Measurements from ENCODE around the gene CHST2.
"Not testable (repeated sequence)": the region's sequence is repeated elsewhere in the genome, so short reads cannot be mapped to it uniquely, and the experiment has no call there.

Gene CHST2

GRCh38 chr3:143119009-143119914 lies at the start of gene CHST2:
TSS of gene CHST2 (plus strand) at chr3:143119771. CDS start at chr3:143120817, 1,046 bp downstream.
- peak; percentile 43 for DNase-seq

GRCh38 chr3:143070977-143071551 lies 48.5 kb upstream of the CHST2 start:
- no peak for DNase-seq

- DNase-seq, result no peak
Observed at GRCh38 chr3:143071776-143072175, 47.8 kb upstream of the CHST2 start.

GRCh38 chr3:143072298-143073020 lies 47.1 kb upstream of the CHST2 start:
- not testable (repeated sequence) for DNase-seq

- DNase-seq, result not testable (repeated sequence)
Observed at GRCh38 chr3:143073541-143073940, 46.0 kb upstream of the CHST2 start.

GRCh38 chr3:143073983-143074382 lies 45.6 kb upstream of the CHST2 start:
- not testable (repeated sequence) for DNase-seq

- DNase-seq, result no peak
Observed at GRCh38 chr3:143078883-143079282, 40.7 kb upstream of the CHST2 start.

GRCh38 chr3:143080196-143080595 lies 39.4 kb upstream of the CHST2 start:
- no peak for DNase-seq

- DNase-seq, result no peak
Observed at GRCh38 chr3:143081365-143081764, 38.2 kb upstream of the CHST2 start.

- peak; percentile 11 for DNase-seq
Observed at GRCh38 chr3:143081844-143082778, 37.5 kb upstream of the CHST2 start.

GRCh38 chr3:143083781-143084180 lies 35.8 kb upstream of the CHST2 start:
- DNase-seq, result no peak

- DNase-seq, result peak; percentile 8
Observed at GRCh38 chr3:143084856-143085731, 34.5 kb upstream of the CHST2 start.

- no peak for DNase-seq
Observed at GRCh38 chr3:143088835-143089234, 30.7 kb upstream of the CHST2 start.

GRCh38 chr3:143089965-143090364 lies 29.6 kb upstream of the CHST2 start:
- DNase-seq, result no peak

- no peak for DNase-seq
Observed at GRCh38 chr3:143090486-143090885, 29.1 kb upstream of the CHST2 start.

GRCh38 chr3:143090976-143091837 lies 28.4 kb upstream of the CHST2 start:
- DNase-seq, result no peak

GRCh38 chr3:143092191-143092590 lies 27.4 kb upstream of the CHST2 start:
- DNase-seq, result no peak

- no peak for DNase-seq
Observed at GRCh38 chr3:143095813-143096212, 23.8 kb upstream of the CHST2 start.

- DNase-seq, result no peak
Observed at GRCh38 chr3:143098032-143098764, 21.4 kb upstream of the CHST2 start.

GRCh38 chr3:143099210-143099609 lies 20.4 kb upstream of the CHST2 start:
- DNase-seq, result no peak
